GM12892 (cell line): ENCODE measurements around the gene CHD5.

Experiments
- DNase-seq: peaks from one replicate; pipeline ENCODE4 v3.0.0; 2011; ENCODE audit not compliant: insufficient read length
- FAIRE-seq: peaks from 2 replicates; lab custom pipeline; 2011; peaks lifted over from hg19 to GRCh38; lab: Jason Lieb, UNC
- POLR2A ChIP-seq: IDR thresholded peaks from 2 replicates; pipeline ENCODE4 v1.6.1; 2011; ENCODE audit warnings: low read depth, low read length, control low read depth
- POLR2AphosphoS5 ChIP-seq: IDR thresholded peaks from 2 replicates; pipeline ENCODE4 v1.6.1; 2011; ENCODE audit warnings: low read depth, low read length, control low read depth
- TAF1 ChIP-seq: IDR thresholded peaks from 2 replicates; pipeline ENCODE4 v1.6.1; 2011; ENCODE audit warnings: low read depth, mild to moderate bottlenecking, control low read depth, low read length, borderline replicate concordance

CHD5 gene

GRCh38 chr1:6144175-6144574 lies 35.9 kb downstream of the CHD5 start:
- no peak for FAIRE-seq
- TF ChIP-seq TAF1 (no peak), POLR2A (no peak), POLR2AphosphoS5 (no peak)
- DNase-seq, result no peak

GRCh38 chr1:6143395-6143794 lies 36.7 kb downstream of the CHD5 start:
- FAIRE-seq (no peak), DNase-seq (no peak)
- TF ChIP-seq TAF1 (no peak), POLR2AphosphoS5 (no peak), POLR2A (no peak)

- TF ChIP-seq POLR2A, result no peak
- TF ChIP-seq POLR2AphosphoS5, result no peak
- TF ChIP-seq TAF1, result no peak
- no peak for DNase-seq
- FAIRE-seq, result no peak
Measured at GRCh38 chr1:6142734-6143133, 37.4 kb downstream of the CHD5 start.

- FAIRE-seq (no peak), DNase-seq (no peak)
- TF ChIP-seq POLR2A, result no peak
- no peak for TF ChIP-seq TAF1
- no peak for TF ChIP-seq POLR2AphosphoS5
Measured at GRCh38 chr1:6142036-6142621, 38.0 kb downstream of the CHD5 start.

GRCh38 chr1:6141592-6141991 lies 38.5 kb downstream of the CHD5 start:
- TF ChIP-seq POLR2AphosphoS5 (no peak), TAF1 (no peak), POLR2A (no peak)
- FAIRE-seq, result no peak
- DNase-seq, result no peak

- no peak for FAIRE-seq
- DNase-seq, result no peak
Measured at GRCh38 chr1:6140413-6140812, 39.7 kb downstream of the CHD5 start.

GRCh38 chr1:6137758-6138157 lies 42.4 kb downstream of the CHD5 start:
- no peak for TF ChIP-seq TAF1
- no peak for TF ChIP-seq POLR2AphosphoS5
- no peak for TF ChIP-seq POLR2A
- FAIRE-seq, result no peak

More at GRCh38 chr1:6140413-6140812, 39.7 kb downstream of the CHD5 start:
- TF ChIP-seq POLR2AphosphoS5 (no peak), POLR2A (no peak), TAF1 (no peak)

GRCh38 chr1:6136516-6137220 lies 43.5 kb downstream of the CHD5 start:
- DNase-seq, result no peak
- no peak for TF ChIP-seq TAF1
- no peak for TF ChIP-seq POLR2AphosphoS5
- TF ChIP-seq POLR2A, result no peak

More at GRCh38 chr1:6137758-6138157, 42.4 kb downstream of the CHD5 start:
- DNase-seq, result no peak

GRCh38 chr1:6134741-6135510 lies 45.2 kb downstream of the CHD5 start:
- FAIRE-seq (no peak), DNase-seq (no peak)
- TF ChIP-seq POLR2AphosphoS5, result no peak
- TF ChIP-seq POLR2A, result no peak
- TF ChIP-seq TAF1, result no peak

More at GRCh38 chr1:6136516-6137220, 43.5 kb downstream of the CHD5 start:
- no peak for FAIRE-seq

GRCh38 chr1:6134206-6134605 lies 45.9 kb downstream of the CHD5 start:
- TF ChIP-seq TAF1 (no peak), POLR2AphosphoS5 (no peak), POLR2A (no peak)
- DNase-seq (no peak), FAIRE-seq (no peak)

GRCh38 chr1:6133146-6133895 lies 46.8 kb downstream of the CHD5 start:
- FAIRE-seq (no peak), DNase-seq (no peak)
- no peak for TF ChIP-seq TAF1

- no peak for TF ChIP-seq POLR2AphosphoS5
- no peak for TF ChIP-seq TAF1
- no peak for TF ChIP-seq POLR2A
- DNase-seq (no peak), FAIRE-seq (no peak)
Measured at GRCh38 chr1:6131561-6131960, 48.6 kb downstream of the CHD5 start.
